Common myeloid progenitor, CD34-positive (primary cell): ENCODE results near the gene NBL1.

Experiments used
- CTCF ChIA-PET: fragments of 350-600 bp; sonication (Branson Sonifier 250); formaldehyde crosslinking; loops from one replicate; lab custom pipeline; 2021; ENCODE audit warnings: antibody characterized with exemption; lab: Charles Lee
- POLR2A ChIA-PET: fragments of 350-600 bp; sonication (Branson Sonifier 250); formaldehyde crosslinking; loops from one replicate; lab custom pipeline; 2021; ENCODE audit warnings: antibody characterized with exemption; lab: Charles Lee
- DNase-seq, 3 donors: peaks; one replicate each; pipeline versions ENCODE4 v3.0.0 to v3.0.0-alpha.2; 2013
- H3K27ac ChIP-seq, 2 experiments: 1 replicate in 1 of 2; 2 replicates in 1 of 2; pipeline ENCODE4 v1.7.0; 2013; ENCODE audit warnings: inconsistent platforms in 2 of 2, low read length in 2 of 2, mild to moderate bottlenecking in 2 of 2, low read depth in 1 of 2, moderate library complexity in 1 of 2; ENCODE audit not compliant: severe bottlenecking in 2 of 2, insufficient read depth in 1 of 2, poor library complexity in 1 of 2
- H3K27me3 ChIP-seq, 5 experiments: replicated peaks in 2 of 5; 1 replicate in 3 of 5; 2 replicates in 2 of 5; pipeline versions ENCODE4 v1.6.1 to v1.7.0; 2013; ENCODE audit warnings: low read length in 4 of 5, mild to moderate bottlenecking in 2 of 5, moderate library complexity in 2 of 5, inconsistent platforms in 1 of 5; ENCODE audit not compliant: insufficient read depth in 5 of 5, control insufficient read depth in 4 of 5
- H3K36me3 ChIP-seq, 4 experiments: 1 replicate in 2 of 4; 2 replicates in 2 of 4; pipeline versions ENCODE4 v1.6.1 to v1.7.0; 2013; ENCODE audit warnings: low read length in 3 of 4, control low read depth in 1 of 4, mild to moderate bottlenecking in 1 of 4; ENCODE audit not compliant: control insufficient read depth in 4 of 4, insufficient read depth in 4 of 4
- H3K4me1 ChIP-seq, 4 experiments: 1 replicate in 3 of 4; 2 replicates in 1 of 4; pipeline versions ENCODE4 v1.6.1 to v1.7.1; 2013; ENCODE audit warnings: low read length in 3 of 4, mild to moderate bottlenecking in 3 of 4, control low read depth in 1 of 4, inconsistent platforms in 1 of 4, moderate library complexity in 1 of 4; ENCODE audit not compliant: control insufficient read depth in 4 of 4, insufficient read depth in 4 of 4; ENCODE audit errors: control extremely low read depth in 1 of 4
- H3K4me3 ChIP-seq, 7 experiments: 1 replicate in 4 of 7; 2 replicates in 3 of 7; pipeline versions ENCODE4 v1.5.1 to v1.7.0; 2013; ENCODE audit warnings: mild to moderate bottlenecking in 7 of 7, low read length in 6 of 7, moderate library complexity in 6 of 7, inconsistent platforms in 2 of 7, low read depth in 2 of 7, control low read depth in 1 of 7; ENCODE audit not compliant: insufficient read depth in 4 of 7, control insufficient read depth in 1 of 7; ENCODE audit errors: extremely low read depth in 1 of 7
- H3K9me3 ChIP-seq, 5 experiments: 1 replicate in 4 of 5; 2 replicates in 1 of 5; pipeline versions ENCODE4 v1.6.1 to v1.7.1; 2013; ENCODE audit warnings: low read length in 4 of 5, mild to moderate bottlenecking in 2 of 5, inconsistent platforms in 1 of 5, low read depth in 1 of 5, moderate library complexity in 1 of 5; ENCODE audit not compliant: control insufficient read depth in 4 of 5, insufficient read depth in 2 of 5; ENCODE audit errors: control extremely low read depth in 1 of 5
- WGBS: methylation state at CpG from one replicate; pipeline ENCODE4 v1.1.5; 2013; ENCODE audit not compliant: insufficient coverage; 5-methylcytosine and 5-hydroxymethylcytosine counted together

The NBL1 gene

GRCh38 chr1:19648689-19649088 is 4.6 kb downstream of the NBL1 start:
- POLR2A ChIA-PET = interaction anchor here (0.9 to 1.2 kb wide), 2 partner anchors 52 to 169 kb away, joined by 3 to 4 read pairs; a partner anchor contains a TSS
- H3K36me3 ChIP-seq = no peaks in the 10 kb centered on the region

GRCh38 chr1:19650416-19651140 is 6.5 kb downstream of the NBL1 start:
- no peaks in the 10 kb centered on the region for H3K9me3 ChIP-seq
- H3K27ac ChIP-seq = no peak overlapping the region
- H3K4me3 ChIP-seq = peak overlapping the region in 2 of 7 experiments; percentile 20 to 30
- H3K27me3 ChIP-seq = no peaks in the 10 kb centered on the region
- ChIA-PET CTCF (interaction anchor here (0.6 to 7.3 kb wide), 33 partner anchors 9 to 400 kb away, joined by 3 to 40 read pairs (median 5); partner anchors contain the start of genes AKR7A2, EMC1 and SLC66A1), POLR2A (interaction anchor here (0.9 to 2.2 kb wide), 2 partner anchors 53 to 68 kb away, joined by 3 to 8 read pairs; a partner anchor contains a TSS)
- 31% methylated on average over 3 of the region's 12 CpGs for WGBS
- peaks cover 0 to 5% (median 2%) of the 10 kb centered on the region in 4 experiments for H3K36me3 ChIP-seq
- no peak for DNase-seq
- H3K4me1 ChIP-seq = peaks cover 0 to 46% (median 32%) of the 10 kb centered on the region in 4 experiments

More at GRCh38 chr1:19648689-19649088, 4.6 kb downstream of the NBL1 start:
- no peak for DNase-seq
- CTCF ChIA-PET = interaction anchor here (1.0 to 7.3 kb wide), 5 partner anchors 51 to 257 kb away, joined by 3 to 40 read pairs (median 4); no protein-coding TSS in a partner anchor
- Histone ChIP-seq H3K27ac (no peak overlapping the region), H3K4me3 (no peak overlapping the region), H3K4me1 (peaks cover 0 to 52% (median 43%) of the 10 kb centered on the region in 4 experiments), H3K9me3 (no peaks in the 10 kb centered on the region), H3K27me3 (peaks cover 0 to 1% (median 0%) of the 10 kb centered on the region in 5 experiments)
- 96% methylated on average over 6 of the region's 11 CpGs for WGBS

- Histone ChIP-seq H3K27ac (no peak overlapping the region), H3K4me3 (peak overlapping the region in 2 of 7 experiments; percentile 20 to 30), H3K4me1 (peaks cover 0 to 39% (median 25%) of the 10 kb centered on the region in 4 experiments), H3K36me3 (peaks cover 0 to 11% (median 2%) of the 10 kb centered on the region in 4 experiments), H3K9me3 (no peaks in the 10 kb centered on the region), H3K27me3 (no peaks in the 10 kb centered on the region)
- ChIA-PET CTCF (interaction anchor here (0.6 to 7.3 kb wide), 32 partner anchors 8 to 400 kb away, joined by 3 to 40 read pairs (median 5); partner anchors contain the start of genes AKR7A2, EMC1 and SLC66A1), POLR2A (interaction anchor here (0.9 to 2.2 kb wide), 2 partner anchors 54 to 69 kb away, joined by 3 to 8 read pairs; a partner anchor contains a TSS)
- DNase-seq = peak; percentile 53 to 71 (median 70)
- 27% methylated on average over 9 of the region's 11 CpGs for WGBS
These were observed 7.1 kb downstream of the NBL1 start for GRCh38 chr1:19651141-19651737.

GRCh38 chr1:19654386-19654785 is 10.3 kb downstream of the NBL1 start:
- Histone ChIP-seq H3K27me3 (no peaks in the 10 kb centered on the region), H3K36me3 (peaks cover 0 to 26% (median 2%) of the 10 kb centered on the region in 4 experiments), H3K4me1 (peaks cover 0 to 15% (median 7%) of the 10 kb centered on the region in 4 experiments), H3K9me3 (no peaks in the 10 kb centered on the region), H3K27ac (no peak overlapping the region), H3K4me3 (no peak overlapping the region)
- DNase-seq = no peak
- WGBS = 100% methylated on average over 5 of the region's 5 CpGs
- ChIA-PET CTCF (interaction anchor here (0.7 to 7.3 kb wide), 19 partner anchors 8 to 471 kb away, joined by 3 to 40 read pairs (median 4); no protein-coding TSS in a partner anchor), POLR2A (interaction anchor here (0.5 kb wide), 1 partner anchor 495 kb away, joined by 4 read pairs; no protein-coding TSS in a partner anchor)

- Histone ChIP-seq H3K36me3 (peaks cover 0 to 26% (median 2%) of the 10 kb centered on the region in 4 experiments), H3K27ac (no peak overlapping the region), H3K27me3 (no peaks in the 10 kb centered on the region), H3K4me1 (peaks cover 0 to 14% (median 6%) of the 10 kb centered on the region in 4 experiments), H3K9me3 (no peaks in the 10 kb centered on the region), H3K4me3 (no peak overlapping the region)
- POLR2A ChIA-PET = no interaction called here
- no peak for DNase-seq
- CTCF ChIA-PET = interaction anchor here (1.1 to 7.3 kb wide), 10 partner anchors 13 to 313 kb away, joined by 3 to 40 read pairs (median 10); no protein-coding TSS in a partner anchor
- 97% methylated on average over 15 of the region's 15 CpGs for WGBS
These were observed 11.0 kb downstream of the NBL1 start for GRCh38 chr1:19654886-19655717.

GRCh38 chr1:19655718-19656080 is 11.6 kb downstream of the NBL1 start:
- WGBS = 98% methylated on average over 8 of the region's 8 CpGs
- H3K4me1 ChIP-seq = peaks cover 0 to 8% (median 3%) of the 10 kb centered on the region in 4 experiments
- peaks cover 0 to 5% (median 0%) of the 10 kb centered on the region in 5 experiments for H3K27me3 ChIP-seq
- peaks cover 0 to 26% (median 2%) of the 10 kb centered on the region in 4 experiments for H3K36me3 ChIP-seq
- POLR2A ChIA-PET = no interaction called here
- no peak overlapping the region for H3K4me3 ChIP-seq
- CTCF ChIA-PET = interaction anchor here (1.2 to 2.4 kb wide), 2 partner anchors 12 to 311 kb away, joined by 3 to 14 read pairs; no protein-coding TSS in a partner anchor
- no peaks in the 10 kb centered on the region for H3K9me3 ChIP-seq
- no peak overlapping the region for H3K27ac ChIP-seq
- no peak for DNase-seq
